Transverse colon (tissue), 4 donors: ENCODE data around the gene ACTN4. TPM values are rescaled to one million over a fixed set of nuclear protein-coding genes. Genes with fewer than 3 reads are reported as not detected.
"Not testable (repeated sequence)": the region's sequence is repeated elsewhere in the genome, so short reads cannot be mapped to it uniquely, and the experiment has no call there.

Source experiments
- DNase-seq: peaks from one replicate; pipeline ENCODE4 v3.0.0-alpha.2; 2019
- H3K27ac ChIP-seq, 4 donors: fragments of 200-600 bp; sonication (generic); 2 replicates each; pipeline ENCODE4 v1.5.1; 2016 to 2018; ENCODE audit warnings: inconsistent platforms in 4 of 4
- H3K27me3 ChIP-seq: fragments of 200-600 bp; sonication (generic); 2 replicates; pipeline ENCODE4 v1.5.1; 2017; ENCODE audit warnings: inconsistent platforms
- H3K36me3 ChIP-seq, 4 donors: fragments of 200-600 bp; sonication (generic); 2 replicates each; pipeline ENCODE4 v1.5.1; 2017 to 2019; ENCODE audit warnings: inconsistent platforms in 4 of 4
- H3K4me1 ChIP-seq, 4 donors: fragments of 200-600 bp; sonication (generic); 2 replicates each; pipeline ENCODE4 v1.5.1; 2017 to 2020; ENCODE audit warnings: inconsistent platforms in 4 of 4
- H3K4me3 ChIP-seq, 4 donors: fragments of 200-600 bp; sonication (generic); 1 replicate in 1 of 4; 2 replicates in 3 of 4; pipeline versions ENCODE4 v1.5.1 to v1.6.1; 2017 to 2019; ENCODE audit warnings: inconsistent platforms in 4 of 4
- H3K9me3 ChIP-seq, 2 donors: fragments of 200-600 bp; sonication (generic); 2 replicates each; pipeline ENCODE4 v1.5.1; 2017 to 2019; ENCODE audit warnings: inconsistent platforms in 2 of 2
- EP300 ChIP-seq: sonication (generic); formaldehyde crosslinking; IDR thresholded peaks from one replicate; pipeline ENCODE4 v1.6.1; 2017; ENCODE audit warnings: antibody characterized with exemption, low read depth
- POLR2A ChIP-seq: fragments of 450-650 bp; IDR thresholded peaks from one replicate; pipeline ENCODE4 v1.6.1; 2016; ENCODE audit warnings: antibody characterized with exemption, mild to moderate bottlenecking, moderate library complexity
- POLR2AphosphoS5 ChIP-seq, 3 donors: sonication (generic); formaldehyde crosslinking; IDR thresholded peaks; one replicate each; pipeline ENCODE4 v1.6.1; 2016; ENCODE audit warnings: antibody characterized with exemption in 3 of 3
- WGBS, 2 donors: methylation state at CpG; one replicate each; pipeline ENCODE4 v1.1.5; 2018; ENCODE audit warnings: low coverage in 1 of 2; 5-methylcytosine and 5-hydroxymethylcytosine counted together
- in situ Hi-C, 4 donors: fragments of 200-750 bp; cut with MboI; loops; one replicate each; pipeline versions ENCODE4 v1.15.0 to v1.15.1; 2017; ENCODE audit warnings: low sequenced_read_pairs in 3 of 4, low pct_ligation_motif_present in 1 of 4, low pct_unique_long_range_greater_than_20kb in 1 of 4
- intact Hi-C: fragments of 100-400 bp; cut with DNase I; formaldehyde crosslinking; loops from one replicate; pipeline ENCODE4 v1.15.1; 2023; ENCODE audit warnings: low total_unique reads
- total RNA-seq, 4 donors: library from RNA; depleted of rRNA; stranded (reverse); fragments of >200 nt; gene quantifications; one replicate each; pipeline ENCODE4 v1.1.0, GENCODE V29; 2016
- TF ChIP-seq, protein P1 (sequence below), 5 experiments: fragments of 200-600 bp in 3 of 5; fragments of 450-650 bp in 2 of 5; sonication (generic) in 3 of 5; IDR thresholded peaks; 1 replicate in 2 of 5; 2 replicates in 3 of 5; pipeline ENCODE4 v1.5.1; 2016 to 2017; ENCODE audit warnings: antibody characterized with exemption in 5 of 5, inconsistent platforms in 3 of 5, mild to moderate bottlenecking in 2 of 5, moderate library complexity in 1 of 5

Gene ACTN4
- total RNA-seq: 1,000 to 10,000 TPM in 1 of 4 donors, 100 to 1,000 TPM in 3; 458 to 1,080 (median 723) TPM

DNA sequence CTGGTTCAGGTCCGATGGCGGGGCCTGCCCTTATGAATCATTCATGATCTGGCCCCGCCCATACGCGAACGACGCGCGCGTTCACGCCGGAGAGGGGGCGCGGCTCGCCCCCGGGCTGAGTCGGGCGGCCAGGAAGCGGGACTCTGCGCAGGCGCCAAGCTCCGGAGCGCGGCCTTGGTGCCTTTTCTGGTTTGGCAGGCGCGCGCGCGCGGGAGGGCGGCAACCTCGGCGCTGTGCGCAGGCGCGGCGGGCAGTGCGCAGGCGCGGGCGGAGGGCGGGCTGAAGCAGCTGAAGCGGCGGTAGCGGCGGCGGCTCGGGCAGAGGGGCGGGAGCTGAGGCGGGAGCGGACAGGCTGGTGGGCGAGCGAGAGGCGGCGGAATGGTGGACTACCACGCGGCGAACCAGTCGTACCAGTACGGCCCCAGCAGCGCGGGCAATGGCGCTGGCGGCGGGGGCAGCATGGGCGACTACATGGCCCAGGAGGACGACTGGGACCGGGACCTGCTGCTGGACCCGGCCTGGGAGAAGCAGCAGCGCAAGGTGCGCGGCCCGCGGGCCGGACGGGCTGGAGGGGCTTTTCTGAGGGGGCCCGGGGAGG, at the start of gene ACTN4:
Gene ACTN4, plus strand, starts transcription at position 282 of the 598 bp plus-strand sequence. Its CDS starts 97 bp downstream, at position 379.
- Histone ChIP-seq H3K36me3 (no peaks in the 10 kb centered on the region), H3K4me1 (peaks cover 22 to 64% (median 43%) of the 10 kb centered on the region in 4 donors), H3K27ac (peak within 1 kb of the TSS; percentile 99 to 100 (median 99)), H3K4me3 (peak within 1 kb of the TSS; percentile 92 to 100 (median 98)), H3K27me3 (no peaks in the 10 kb centered on the region), H3K9me3 (no peaks in the 10 kb centered on the region)
- in situ Hi-C loops: no loop called here
- TF ChIP-seq POLR2AphosphoS5 (IDR thresholded peaks at IDR 0.05) (peak; percentile 99 to 100 (median 100)), EP300 (no peak), POLR2A (peak; percentile 99)
- TF ChIP-seq, protein P1, sequence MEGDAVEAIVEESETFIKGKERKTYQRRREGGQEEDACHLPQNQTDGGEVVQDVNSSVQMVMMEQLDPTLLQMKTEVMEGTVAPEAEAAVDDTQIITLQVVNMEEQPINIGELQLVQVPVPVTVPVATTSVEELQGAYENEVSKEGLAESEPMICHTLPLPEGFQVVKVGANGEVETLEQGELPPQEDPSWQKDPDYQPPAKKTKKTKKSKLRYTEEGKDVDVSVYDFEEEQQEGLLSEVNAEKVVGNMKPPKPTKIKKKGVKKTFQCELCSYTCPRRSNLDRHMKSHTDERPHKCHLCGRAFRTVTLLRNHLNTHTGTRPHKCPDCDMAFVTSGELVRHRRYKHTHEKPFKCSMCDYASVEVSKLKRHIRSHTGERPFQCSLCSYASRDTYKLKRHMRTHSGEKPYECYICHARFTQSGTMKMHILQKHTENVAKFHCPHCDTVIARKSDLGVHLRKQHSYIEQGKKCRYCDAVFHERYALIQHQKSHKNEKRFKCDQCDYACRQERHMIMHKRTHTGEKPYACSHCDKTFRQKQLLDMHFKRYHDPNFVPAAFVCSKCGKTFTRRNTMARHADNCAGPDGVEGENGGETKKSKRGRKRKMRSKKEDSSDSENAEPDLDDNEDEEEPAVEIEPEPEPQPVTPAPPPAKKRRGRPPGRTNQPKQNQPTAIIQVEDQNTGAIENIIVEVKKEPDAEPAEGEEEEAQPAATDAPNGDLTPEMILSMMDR (IDR thresholded peaks at IDR 0.05): no peak
- peak; percentile 100 for DNase-seq
- intact Hi-C loops: loop anchor here (10.0 kb wide), 1 partner anchor 67 kb away; no protein-coding TSS in a partner anchor
- WGBS, 2 donors: 0% methylated on average over 76 of the region's 77 CpGs; no CpG with 5 or more reads in 1 of the 2 donors

DNA sequence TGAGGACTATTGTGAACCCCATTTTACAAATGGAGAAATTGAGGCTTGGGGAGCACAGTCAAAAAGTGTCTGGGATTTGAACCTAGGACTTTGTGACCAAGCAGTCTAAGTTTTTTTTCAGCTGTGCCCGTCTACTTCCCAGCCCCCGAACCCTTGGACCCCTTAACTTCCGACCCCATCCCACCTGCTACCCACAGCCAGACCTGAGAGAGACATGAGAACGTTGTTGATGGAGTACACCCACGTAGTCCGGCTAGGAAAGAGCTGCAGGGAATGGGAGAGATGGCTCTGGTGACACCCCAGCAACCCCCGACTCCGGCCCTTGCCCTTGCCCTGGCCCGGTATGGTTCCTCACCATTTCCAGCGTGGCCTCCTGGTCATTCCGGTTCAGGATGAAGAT, 47.7 kb upstream of the ACTN4 start:
- Histone ChIP-seq H3K27ac (no peak overlapping the region), H3K36me3 (no peaks in the 10 kb centered on the region), H3K9me3 (no peaks in the 10 kb centered on the region), H3K27me3 (no peaks in the 10 kb centered on the region), H3K4me1 (peaks cover 3 to 8% (median 6%) of the 10 kb centered on the region in 4 donors), H3K4me3 (no peak overlapping the region)
- in situ Hi-C loops (loop anchor here in 2 of 4 donors (25.0 kb wide), 2 partner anchors 187 to 613 kb away; partner anchors contain the start of genes FAM98C (in 1 of the 2) and SYCN (in 1 of the 2)), intact Hi-C loops (loop anchor here (5.0 kb wide), 1 partner anchor 142 kb away; no protein-coding TSS in a partner anchor)
- 67 to 91% methylated on average over 3 to 11 of the region's 11 CpGs for WGBS, 2 donors
- DNase-seq: no peak
- TF ChIP-seq POLR2A: no peak
- TF ChIP-seq, protein P1 (IDR thresholded peaks at IDR 0.05): no peak
- no peak for TF ChIP-seq EP300
- no peak for TF ChIP-seq POLR2AphosphoS5 (IDR thresholded peaks at IDR 0.05)

DNA sequence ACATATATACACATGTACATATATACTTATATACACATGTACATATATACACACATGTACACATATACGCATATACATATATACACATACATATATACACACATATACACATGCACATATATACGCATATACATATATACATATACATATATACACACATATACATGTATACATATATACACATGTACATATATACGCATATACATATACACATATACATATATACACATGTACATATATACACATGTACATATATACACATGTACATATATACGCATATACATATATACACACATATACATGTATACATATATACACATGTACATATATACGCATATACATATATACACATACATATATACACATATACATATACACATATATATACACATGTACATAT, 44.6 kb upstream of the ACTN4 start:
- 93 to 94% methylated on average over 5 of the region's 5 CpGs for WGBS, 2 donors
- in situ Hi-C loops: loop anchor here in 1 of 4 donors (25.0 kb wide), 1 partner anchor 191 kb away; the partner anchor contains the start of gene FAM98C
- H3K27me3 ChIP-seq, intact Hi-C loops, H3K36me3 ChIP-seq, H3K27ac ChIP-seq, H3K4me3 ChIP-seq, H3K4me1 ChIP-seq, H3K9me3 ChIP-seq, DNase-seq: not testable (repeated sequence)

DNA sequence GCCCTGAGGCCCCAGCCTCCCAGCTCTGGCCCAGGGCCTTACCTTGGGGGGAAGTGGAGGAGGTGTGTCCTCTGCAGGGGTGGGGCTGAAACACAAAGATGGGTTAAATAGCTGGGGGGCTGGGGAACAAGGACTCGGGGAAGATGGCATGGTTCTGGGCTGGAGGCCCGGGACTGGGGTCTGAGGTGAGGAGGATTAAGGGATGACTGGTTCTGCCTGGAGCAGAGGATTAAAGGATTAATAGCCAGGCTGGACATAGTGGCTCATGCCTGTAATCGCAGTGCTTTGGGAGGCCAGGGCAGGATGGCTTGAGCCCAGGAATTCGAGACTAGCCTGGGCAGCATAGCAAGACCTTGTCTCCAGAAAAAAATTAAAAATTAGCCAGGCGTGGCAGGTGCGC, 41.3 kb upstream of the ACTN4 start:
- H3K4me1 ChIP-seq: no peaks in the 10 kb centered on the region
- no peaks in the 10 kb centered on the region for H3K9me3 ChIP-seq
- WGBS, 2 donors: 80 to 83% methylated on average over 1 to 6 of the region's 6 CpGs
- no peak overlapping the region for H3K4me3 ChIP-seq
- TF ChIP-seq POLR2A: no peak
- TF ChIP-seq, protein P1 (IDR thresholded peaks at IDR 0.05): no peak
- no peak for TF ChIP-seq EP300
- no peak for TF ChIP-seq POLR2AphosphoS5 (IDR thresholded peaks at IDR 0.05)
- no peaks in the 10 kb centered on the region for H3K27me3 ChIP-seq
- intact Hi-C loops: no loop called here
- DNase-seq: no peak
- no peak overlapping the region for H3K27ac ChIP-seq
- H3K36me3 ChIP-seq: no peaks in the 10 kb centered on the region
- in situ Hi-C loops: loop anchor here in 1 of 4 donors (25.0 kb wide), 1 partner anchor 194 kb away; the partner anchor contains the start of gene FAM98C
